ENCODE measurements around the gene LITAFD.

The LITAFD gene

GRCh38 chr16:8862309-8863130 is 19.6 kb upstream of the LITAFD start:
- TF ChIP-seq CTCF (IDR thresholded peaks at IDR 0.05) = no peak

- TF ChIP-seq CTCF (IDR thresholded peaks at IDR 0.05) = no peak
These were observed 18.3 kb upstream of the LITAFD start for GRCh38 chr16:8863594-8864424.

GRCh38 chr16:8864480-8865110 is 17.6 kb upstream of the LITAFD start:
- TF ChIP-seq CTCF (IDR thresholded peaks at IDR 0.05) = no peak

- no peak for TF ChIP-seq CTCF (IDR thresholded peaks at IDR 0.05)
These were observed 16.8 kb upstream of the LITAFD start for GRCh38 chr16:8865145-8865882.

- no peak for TF ChIP-seq CTCF (IDR thresholded peaks at IDR 0.05)
These were observed 15.8 kb upstream of the LITAFD start for GRCh38 chr16:8866118-8866883.

- no peak for TF ChIP-seq CTCF (IDR thresholded peaks at IDR 0.05)
These were observed 15.3 kb upstream of the LITAFD start for GRCh38 chr16:8866884-8867215.
